OCI-LY3 (cell line): ENCODE data around the gene ENOSF1.

ENCODE experiments used
- H2AFZ ChIP-seq: fragments of 200-600, 300-600 bp; shearing (Covaris generic); 2 replicates; pipeline ENCODE4 v1.6.0; 2014; ENCODE audit warnings: antibody characterized with exemption, low read depth, low read length
- H3K27ac ChIP-seq: fragments of 200-600, 300-600 bp; sonication (generic); 2 replicates; pipeline ENCODE4 v1.5.1; 2014; ENCODE audit warnings: mild to moderate bottlenecking, low read length, moderate library complexity, mixed read lengths
- H3K27me3 ChIP-seq: fragments of 200-600, 300-600 bp; sonication (generic); 2 replicates; pipeline ENCODE4 v1.6.1; 2014; ENCODE audit warnings: low read depth, low read length, mixed read lengths
- H3K36me3 ChIP-seq: fragments of 200-600, 300-600 bp; sonication (generic); replicated peaks from 2 replicates; pipeline ENCODE3; 2014; ENCODE audit warnings: low read depth, low read length, mixed read lengths
- H3K4me1 ChIP-seq: fragments of 300-600, 200-600 bp; sonication (generic); 2 replicates; pipeline ENCODE4 v1.6.1; 2014; ENCODE audit warnings: low read length, mixed read lengths
- H3K4me2 ChIP-seq: fragments of 200-600, 300-600 bp; sonication (generic); 2 replicates; pipeline ENCODE4 v1.6.1; 2014; ENCODE audit warnings: low read length, mixed read lengths
- H3K4me3 ChIP-seq: fragments of 300-600, 200-600 bp; sonication (generic); 2 replicates; pipeline ENCODE4 v1.5.1; 2014; ENCODE audit warnings: antibody characterized with exemption, mild to moderate bottlenecking, low read length, moderate library complexity
- H3K79me2 ChIP-seq: fragments of 300-600, 200-600 bp; shearing (Covaris generic); 2 replicates; pipeline ENCODE4 v1.6.1; 2014; ENCODE audit warnings: mild to moderate bottlenecking, low read length, mixed read lengths
- H3K9ac ChIP-seq: fragments of 300-600, 200-600 bp; shearing (Covaris generic); 2 replicates; pipeline ENCODE4 v1.6.0; 2014; ENCODE audit warnings: mild to moderate bottlenecking, low read length, moderate library complexity
- H3K9me3 ChIP-seq: fragments of 200-600, 300-600 bp; shearing (Covaris generic); 2 replicates; pipeline ENCODE4 v1.6.1; 2014; ENCODE audit warnings: low read length, mixed read lengths; ENCODE audit not compliant: insufficient read depth
- H4K20me1 ChIP-seq: fragments of 200-600, 300-600 bp; sonication (generic); 2 replicates; pipeline ENCODE4 v1.6.1; 2016; ENCODE audit warnings: low read length, mixed read lengths; ENCODE audit not compliant: insufficient read depth
- EZH2phosphoT487 ChIP-seq: fragments of 200-600 bp; shearing (Covaris generic); IDR thresholded peaks from 2 replicates; pipeline ENCODE4 v1.6.1; 2018; ENCODE audit warnings: antibody characterized with exemption, mixed run types, low read depth
- TF ChIP-seq, protein P1 (sequence below): fragments of 200-600, 300-600 bp; sonication (generic); IDR thresholded peaks from 2 replicates; pipeline ENCODE4 v1.5.1; 2014; ENCODE audit warnings: antibody characterized with exemption, low read length, low read depth

ENOSF1 gene

DNA sequence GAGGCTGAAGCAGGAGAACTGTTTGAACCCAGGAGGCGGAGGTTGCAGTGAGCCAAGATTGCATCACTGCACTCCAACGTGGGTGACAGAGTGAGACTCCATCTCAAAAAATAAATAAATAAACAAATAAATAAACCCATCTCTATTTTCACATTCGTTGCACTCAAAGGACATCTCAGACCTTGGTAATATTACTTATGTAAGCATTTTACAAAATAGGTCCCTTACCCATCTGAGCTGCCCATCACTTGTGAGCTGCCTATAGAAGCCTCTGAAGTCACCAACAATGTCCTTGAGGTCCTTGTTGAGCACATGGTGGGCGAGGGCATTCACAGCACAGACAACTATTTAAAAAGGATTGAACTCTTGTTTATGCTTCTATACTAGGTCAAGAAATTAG, 15.4 kb downstream of the ENOSF1 start:
- no peak overlapping the region for H3K27ac ChIP-seq
- H3K27me3 ChIP-seq, result no peaks in the 10 kb centered on the region
- TF ChIP-seq, protein P1, sequence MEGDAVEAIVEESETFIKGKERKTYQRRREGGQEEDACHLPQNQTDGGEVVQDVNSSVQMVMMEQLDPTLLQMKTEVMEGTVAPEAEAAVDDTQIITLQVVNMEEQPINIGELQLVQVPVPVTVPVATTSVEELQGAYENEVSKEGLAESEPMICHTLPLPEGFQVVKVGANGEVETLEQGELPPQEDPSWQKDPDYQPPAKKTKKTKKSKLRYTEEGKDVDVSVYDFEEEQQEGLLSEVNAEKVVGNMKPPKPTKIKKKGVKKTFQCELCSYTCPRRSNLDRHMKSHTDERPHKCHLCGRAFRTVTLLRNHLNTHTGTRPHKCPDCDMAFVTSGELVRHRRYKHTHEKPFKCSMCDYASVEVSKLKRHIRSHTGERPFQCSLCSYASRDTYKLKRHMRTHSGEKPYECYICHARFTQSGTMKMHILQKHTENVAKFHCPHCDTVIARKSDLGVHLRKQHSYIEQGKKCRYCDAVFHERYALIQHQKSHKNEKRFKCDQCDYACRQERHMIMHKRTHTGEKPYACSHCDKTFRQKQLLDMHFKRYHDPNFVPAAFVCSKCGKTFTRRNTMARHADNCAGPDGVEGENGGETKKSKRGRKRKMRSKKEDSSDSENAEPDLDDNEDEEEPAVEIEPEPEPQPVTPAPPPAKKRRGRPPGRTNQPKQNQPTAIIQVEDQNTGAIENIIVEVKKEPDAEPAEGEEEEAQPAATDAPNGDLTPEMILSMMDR, result no peak
- no peak for TF ChIP-seq EZH2phosphoT487
- no peaks in the 10 kb centered on the region for H3K9me3 ChIP-seq
- H3K9ac ChIP-seq, result no peak overlapping the region
- H4K20me1 ChIP-seq, result no peaks in the 10 kb centered on the region
- H3K4me1 ChIP-seq, result no peaks in the 10 kb centered on the region
- H3K4me2 ChIP-seq, result no peak overlapping the region
- no peak overlapping the region for H3K4me3 ChIP-seq
- peaks cover 18% of the 10 kb centered on the region for H3K36me3 ChIP-seq
- peaks cover 12% of the 10 kb centered on the region for H3K79me2 ChIP-seq
- H2AFZ ChIP-seq, result no peak overlapping the region

DNA sequence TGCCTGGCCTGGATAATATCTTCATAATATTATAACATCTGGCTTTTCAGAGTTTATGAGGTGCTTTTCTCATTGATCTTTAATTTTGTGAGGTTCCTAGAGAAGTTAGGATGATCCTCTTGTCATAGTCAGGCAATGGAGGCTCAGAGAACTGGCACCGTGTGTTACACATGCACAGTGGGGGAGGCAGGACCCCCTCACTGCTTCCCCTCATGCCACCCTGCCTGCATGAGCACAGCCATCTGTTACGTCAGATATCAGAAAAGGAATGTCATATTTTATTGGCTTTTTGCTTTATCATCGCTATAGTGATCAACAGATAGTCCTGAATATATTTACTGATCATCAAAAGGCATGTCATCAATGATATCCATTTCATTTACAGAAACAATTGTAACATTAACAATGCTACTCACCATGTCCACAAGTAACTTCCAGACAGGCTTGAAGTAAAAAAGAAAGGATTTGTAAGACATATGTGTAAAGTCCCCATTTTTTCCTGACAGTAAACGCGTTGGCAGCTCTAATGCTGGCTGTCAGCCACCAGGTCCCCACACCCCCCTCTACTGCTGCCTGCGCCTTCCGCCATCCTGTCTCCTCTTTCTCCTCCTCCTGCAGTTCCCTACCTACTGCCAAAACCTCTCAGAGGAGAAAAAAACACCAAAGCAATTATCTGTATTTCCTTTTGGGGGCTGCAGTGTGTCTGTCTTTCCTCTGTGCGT, 18.8 kb downstream of the ENOSF1 start:
- H3K27ac ChIP-seq, result no peak overlapping the region
- no peak for TF ChIP-seq EZH2phosphoT487
- TF ChIP-seq, protein P1, result no peak

DNA sequence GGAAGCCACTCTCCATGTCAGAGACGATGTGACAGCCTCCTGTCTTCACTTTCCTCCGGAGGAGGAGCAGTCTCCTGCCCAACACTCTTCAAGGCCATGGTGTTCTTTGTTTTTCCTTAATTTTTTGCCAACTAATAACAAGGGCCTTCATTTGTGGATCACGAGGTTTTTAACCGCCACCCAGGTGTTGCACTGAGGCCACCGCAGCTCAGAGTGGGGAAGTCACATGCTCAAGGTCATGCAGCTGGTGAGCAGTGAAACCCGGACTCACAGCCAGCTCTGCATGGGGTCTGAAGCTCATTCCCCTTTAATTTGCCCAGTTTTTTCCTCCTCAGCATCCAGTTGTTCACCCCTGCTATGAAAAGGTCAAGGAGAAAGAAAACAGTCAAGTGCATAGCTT, 19.6 kb downstream of the ENOSF1 start:
- no peaks in the 10 kb centered on the region for H3K4me1 ChIP-seq
- no peaks in the 10 kb centered on the region for H3K27me3 ChIP-seq
- no peak overlapping the region for H3K9ac ChIP-seq
- no peaks in the 10 kb centered on the region for H3K9me3 ChIP-seq
- H4K20me1 ChIP-seq, result no peaks in the 10 kb centered on the region
- H3K4me3 ChIP-seq, result no peak overlapping the region
- no peak overlapping the region for H2AFZ ChIP-seq
- H3K27ac ChIP-seq, result no peak overlapping the region
- H3K36me3 ChIP-seq, result peaks cover 20% of the 10 kb centered on the region
- TF ChIP-seq, protein P1, result no peak
- TF ChIP-seq EZH2phosphoT487, result no peak
- no peak overlapping the region for H3K4me2 ChIP-seq
- no peaks in the 10 kb centered on the region; the same call in 1 of the 2 replicates for H3K79me2 ChIP-seq

More for the DNA sequence above, 18.8 kb downstream of the ENOSF1 start:
- H3K4me1 ChIP-seq, result no peaks in the 10 kb centered on the region
- H4K20me1 ChIP-seq, result no peaks in the 10 kb centered on the region
- peaks cover 2% of the 10 kb centered on the region; the same call in 1 of the 2 replicates for H3K79me2 ChIP-seq
- peaks cover 23% of the 10 kb centered on the region for H3K36me3 ChIP-seq
- no peak overlapping the region for H3K4me2 ChIP-seq
- H2AFZ ChIP-seq, result no peak overlapping the region
- H3K9ac ChIP-seq, result no peak overlapping the region
- no peaks in the 10 kb centered on the region for H3K27me3 ChIP-seq
- no peak overlapping the region for H3K4me3 ChIP-seq
- no peaks in the 10 kb centered on the region for H3K9me3 ChIP-seq

DNA sequence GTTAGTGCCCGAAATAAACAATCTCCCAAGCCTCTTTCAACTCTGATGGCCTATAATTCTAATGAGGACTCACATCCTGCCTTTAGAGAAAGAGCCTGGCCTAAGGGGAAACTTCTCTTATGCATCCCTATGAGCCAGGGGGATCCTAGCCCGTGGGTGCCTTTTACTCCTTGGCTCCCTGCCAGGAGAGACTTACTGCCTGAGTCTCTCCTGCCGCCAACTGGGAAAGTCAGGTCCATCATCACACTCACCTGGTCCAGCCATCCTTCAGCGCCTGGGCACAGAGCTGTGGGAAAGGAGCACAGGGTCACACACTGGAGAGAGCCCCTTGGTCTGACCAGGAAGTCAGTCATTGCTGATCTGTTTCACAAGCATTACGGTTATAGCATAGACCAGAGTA, 24.1 kb downstream of the ENOSF1 start:
- Histone ChIP-seq H3K9me3 (no peaks in the 10 kb centered on the region), H4K20me1 (no peaks in the 10 kb centered on the region), H2AFZ (no peak overlapping the region), H3K4me3 (no peak overlapping the region), H3K27me3 (no peaks in the 10 kb centered on the region), H3K79me2 (no peaks in the 10 kb centered on the region), H3K4me2 (no peak overlapping the region), H3K9ac (no peak overlapping the region), H3K36me3 (peaks cover 25% of the 10 kb centered on the region), H3K27ac (no peak overlapping the region), H3K4me1 (no peaks in the 10 kb centered on the region)
- TF ChIP-seq, protein P1, result no peak
- no peak for TF ChIP-seq EZH2phosphoT487
